T-cell (primary cell): Measurements from ENCODE around the gene LAS1L. TPM values are rescaled to one million over a fixed set of nuclear protein-coding genes. Genes with fewer than 3 reads are reported as not detected.
"Not testable (repeated sequence)": the region's sequence is repeated elsewhere in the genome, so short reads cannot be mapped to it uniquely, and the experiment has no call there.

Experiments
- ATAC-seq, 4 experiments: fragments of 200-7000 bp in 3 of 4; fragments of 150-1000 bp in 1 of 4; cut with Tn5 transposase; replicated peaks in 1 of 4; 1 replicate in 3 of 4; 2 replicates in 1 of 4; pipeline ENCODE4 v1.10.0; 2021; ENCODE audit warnings: moderate library complexity in 3 of 4, mild to moderate bottlenecking in 2 of 4, moderate number of reproducible peaks in 1 of 4
- CTCF ChIA-PET, 2 donors: fragments of 300-600 bp; sonication (Branson Sonifier 250); formaldehyde crosslinking; loops; one replicate each; lab custom pipeline; 2022; ENCODE audit warnings: antibody characterized with exemption in 2 of 2; lab: Charles Lee
- POLR2A ChIA-PET, 2 donors: fragments of 300-600 bp; sonication (Branson Sonifier 250); formaldehyde crosslinking; loops; one replicate each; lab custom pipeline; 2022; ENCODE audit warnings: antibody characterized with exemption in 2 of 2; lab: Charles Lee
- DNase-seq, 35 experiments: peaks; one replicate each; pipeline versions ENCODE4 v3.0.0 to v3.0.0-alpha.2; 2013 to 2023
- H3K27ac ChIP-seq: one replicate; pipeline ENCODE4 v1.5.1; 2013; ENCODE audit warnings: low read length
- H3K27me3 ChIP-seq, 2 experiments: replicated peaks in 1 of 2; 1 replicate in 1 of 2; 2 replicates in 1 of 2; pipeline versions ENCODE4 v1.6.1 to v1.7.0; 2013; ENCODE audit warnings: low read length in 1 of 2, mixed read lengths in 1 of 2; ENCODE audit not compliant: control insufficient read depth in 2 of 2, insufficient read depth in 2 of 2; ENCODE audit errors: extremely low read depth in 1 of 2
- H3K36me3 ChIP-seq, 2 donors: 1 replicate in 1 of 2; 2 replicates in 1 of 2; pipeline versions ENCODE4 v1.6.1 to v1.7.0; 2013; ENCODE audit warnings: low read length in 1 of 2; ENCODE audit not compliant: control insufficient read depth in 2 of 2, insufficient read depth in 1 of 2; ENCODE audit errors: extremely low read depth in 1 of 2
- H3K4me1 ChIP-seq, 2 experiments: 1 replicate in 1 of 2; 2 replicates in 1 of 2; pipeline versions ENCODE4 v1.6.1 to v1.7.0; 2013; ENCODE audit warnings: low read length in 2 of 2, mixed read lengths in 1 of 2; ENCODE audit not compliant: insufficient read depth in 2 of 2, control insufficient read depth in 1 of 2; ENCODE audit errors: extremely low read depth in 1 of 2
- H3K4me3 ChIP-seq, 2 donors: 1 replicate in 1 of 2; 2 replicates in 1 of 2; pipeline versions ENCODE4 v1.5.1 to v1.7.0; 2013; ENCODE audit warnings: mild to moderate bottlenecking in 2 of 2, low read length in 1 of 2, moderate library complexity in 1 of 2; ENCODE audit not compliant: control insufficient read depth in 1 of 2; ENCODE audit errors: extremely low read depth in 1 of 2
- H3K9me3 ChIP-seq: 2 replicates; pipeline ENCODE4 v1.7.0; 2013
- H3K27ac Mint-ChIP-seq, 2 donors: one replicate each; pipeline ENCODE4 v1.8.0; 2020 to 2021; ENCODE audit warnings: mild to moderate bottlenecking in 2 of 2, mixed read lengths in 2 of 2
- H3K27me3 Mint-ChIP-seq, 2 donors: one replicate each; pipeline ENCODE4 v1.8.0; 2021 to 2022; ENCODE audit warnings: mixed read lengths in 2 of 2
- H3K36me3 Mint-ChIP-seq: one replicate; pipeline ENCODE4 v1.8.0; 2021; ENCODE audit warnings: mixed read lengths
- H3K4me1 Mint-ChIP-seq, 3 donors: one replicate each; pipeline ENCODE4 v1.8.0; 2020 to 2022; ENCODE audit warnings: mixed read lengths in 3 of 3, mild to moderate bottlenecking in 1 of 3
- H3K4me3 Mint-ChIP-seq, 3 donors: one replicate each; pipeline ENCODE4 v1.8.0; 2020 to 2022; ENCODE audit warnings: mild to moderate bottlenecking in 3 of 3, mixed read lengths in 3 of 3, moderate library complexity in 3 of 3
- H3K9me3 Mint-ChIP-seq, 3 donors: one replicate each; pipeline ENCODE4 v1.8.0; 2020 to 2022; ENCODE audit warnings: mixed read lengths in 3 of 3
- WGBS: methylation state at CpG from one replicate; pipeline ENCODE4 v1.1.5; 2013; ENCODE audit warnings: missing lambda C conversion rate; ENCODE audit not compliant: insufficient coverage; 5-methylcytosine and 5-hydroxymethylcytosine counted together
- total RNA-seq, 35 experiments: library from RNA in 6 of 35; stranded (reverse) in 6 of 35; fragments of 120-200 nt in 1 of 35; gene quantifications; one replicate each; pipeline versions ENCODE4 v1.2.1 to v1.2.4 and lab custom pipeline; 2013 to 2026

The LAS1L gene
- total RNA-seq, 5 donors from 2014 or later (not counting 1 experiment from before 2014, with no cell fraction given), result 41.9 to 50.2 (median 43.9) TPM

DNA sequence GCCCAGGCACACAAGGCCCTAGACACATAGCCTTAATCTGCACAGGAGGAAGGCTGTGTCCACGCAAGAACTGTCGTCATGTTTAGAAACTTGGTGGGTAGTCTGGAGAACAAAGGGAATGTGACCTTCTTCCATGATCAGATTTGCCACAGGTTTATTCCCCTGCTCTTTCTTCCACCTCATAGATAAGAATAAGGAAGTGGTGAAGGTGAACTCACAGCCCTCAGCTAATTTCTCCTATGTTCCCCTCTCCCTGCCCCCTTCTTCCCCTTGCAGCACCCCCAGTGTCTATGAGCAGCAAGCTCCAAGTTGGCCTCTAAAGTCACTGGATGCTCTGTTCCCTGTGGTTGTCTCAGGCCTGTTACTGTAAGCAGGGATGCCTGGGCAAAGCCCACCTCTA is 39.8 kb upstream of the LAS1L start:
- no peaks in the 10 kb centered on the region for H3K4me1 ChIP-seq
- H3K27ac Mint-ChIP-seq, result no peak overlapping the region
- DNase-seq (no peak), ATAC-seq (no peak)
- H3K27ac ChIP-seq, result no peak overlapping the region
- H3K36me3 Mint-ChIP-seq, result no peaks in the 10 kb centered on the region
- ChIA-PET CTCF (interaction anchor here in 1 of 2 donors (0.6 kb wide), 1 partner anchor 689 kb away, joined by 3 read pairs; no protein-coding TSS in a partner anchor), POLR2A (no interaction called here)
- no peaks in the 10 kb centered on the region for H3K27me3 ChIP-seq
- H3K27me3 Mint-ChIP-seq, result peaks cover 0 to 11% of the 10 kb centered on the region in 2 donors
- H3K36me3 ChIP-seq, result no peaks in the 10 kb centered on the region
- H3K4me1 Mint-ChIP-seq, result no peaks in the 10 kb centered on the region
- H3K9me3 Mint-ChIP-seq, result no peaks in the 10 kb centered on the region
- no peak overlapping the region for H3K4me3 Mint-ChIP-seq
- no CpG with 5 or more reads among the region's 2 CpGs for WGBS
- no peak overlapping the region for H3K4me3 ChIP-seq
- no peaks in the 10 kb centered on the region for H3K9me3 ChIP-seq

DNA sequence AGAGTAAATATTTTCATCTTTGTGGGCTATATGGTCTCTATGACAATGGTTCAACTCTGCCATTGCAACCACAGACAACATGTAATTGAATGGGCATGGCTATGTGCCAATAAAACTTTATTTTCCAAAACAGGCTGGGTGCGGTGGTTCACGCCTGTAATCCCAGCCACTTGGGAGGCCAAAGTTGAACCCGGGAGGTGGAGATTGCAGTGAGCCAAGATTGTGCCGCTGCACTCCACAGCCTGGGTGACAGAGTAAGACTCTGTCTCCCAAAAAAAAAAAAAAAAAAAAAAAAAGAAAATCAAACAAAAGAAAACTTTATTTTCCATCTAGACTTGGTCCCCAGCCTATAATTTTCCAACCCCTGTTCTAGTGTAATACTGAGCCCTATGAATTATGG is 38.4 kb upstream of the LAS1L start:
- no CpG with 5 or more reads among the region's 4 CpGs for WGBS
- CTCF ChIA-PET, result no interaction called here
- POLR2A ChIA-PET, result no interaction called here

DNA sequence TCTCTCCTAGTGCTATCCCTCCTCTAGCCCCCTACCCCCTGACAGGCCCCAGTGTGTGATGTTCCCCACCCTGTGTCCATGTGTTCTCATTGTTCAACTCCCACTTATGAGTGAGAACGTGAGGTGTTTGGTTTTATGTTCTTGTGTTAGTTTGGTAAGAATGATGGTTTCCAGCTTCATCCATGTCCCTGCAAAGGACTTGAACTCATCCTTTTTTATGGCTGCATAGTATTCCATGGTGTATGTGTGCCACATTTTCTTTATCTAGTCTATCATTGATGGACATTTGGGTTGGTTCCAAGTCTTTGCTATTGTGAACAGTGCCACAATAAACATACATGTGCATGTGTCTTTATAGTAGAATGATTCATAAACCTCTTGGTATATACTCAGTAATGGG is 28.3 kb upstream of the LAS1L start:
- peaks cover 0 to 40% of the 10 kb centered on the region in 2 donors for H3K27me3 Mint-ChIP-seq
- H3K4me3 ChIP-seq, H3K27me3 ChIP-seq, H3K4me3 Mint-ChIP-seq, CTCF ChIA-PET, H3K36me3 ChIP-seq, H3K9me3 Mint-ChIP-seq, POLR2A ChIA-PET, H3K9me3 ChIP-seq, ATAC-seq, DNase-seq, H3K36me3 Mint-ChIP-seq, H3K27ac ChIP-seq, H3K27ac Mint-ChIP-seq, H3K4me1 Mint-ChIP-seq, H3K4me1 ChIP-seq: not testable (repeated sequence)
- no CpG with 5 or more reads among the region's 1 CpG for WGBS

More for the DNA sequence above, 38.4 kb upstream of the LAS1L start:
- no peak overlapping the region for H3K4me3 ChIP-seq
- H3K27ac Mint-ChIP-seq, result no peak overlapping the region
- H3K4me1 Mint-ChIP-seq, result no peaks in the 10 kb centered on the region
- no peaks in the 10 kb centered on the region for H3K4me1 ChIP-seq
- no peaks in the 10 kb centered on the region for H3K36me3 ChIP-seq
- peaks cover 0 to 3% of the 10 kb centered on the region in 2 experiments for H3K27me3 ChIP-seq
- no peaks in the 10 kb centered on the region for H3K36me3 Mint-ChIP-seq
- peaks cover 0 to 12% of the 10 kb centered on the region in 2 donors for H3K27me3 Mint-ChIP-seq
- H3K27ac ChIP-seq, result no peak overlapping the region
- H3K9me3 Mint-ChIP-seq, result no peaks in the 10 kb centered on the region
- no peaks in the 10 kb centered on the region for H3K9me3 ChIP-seq
- DNase-seq (no peak), ATAC-seq (no peak)
- H3K4me3 Mint-ChIP-seq, result no peak overlapping the region

DNA sequence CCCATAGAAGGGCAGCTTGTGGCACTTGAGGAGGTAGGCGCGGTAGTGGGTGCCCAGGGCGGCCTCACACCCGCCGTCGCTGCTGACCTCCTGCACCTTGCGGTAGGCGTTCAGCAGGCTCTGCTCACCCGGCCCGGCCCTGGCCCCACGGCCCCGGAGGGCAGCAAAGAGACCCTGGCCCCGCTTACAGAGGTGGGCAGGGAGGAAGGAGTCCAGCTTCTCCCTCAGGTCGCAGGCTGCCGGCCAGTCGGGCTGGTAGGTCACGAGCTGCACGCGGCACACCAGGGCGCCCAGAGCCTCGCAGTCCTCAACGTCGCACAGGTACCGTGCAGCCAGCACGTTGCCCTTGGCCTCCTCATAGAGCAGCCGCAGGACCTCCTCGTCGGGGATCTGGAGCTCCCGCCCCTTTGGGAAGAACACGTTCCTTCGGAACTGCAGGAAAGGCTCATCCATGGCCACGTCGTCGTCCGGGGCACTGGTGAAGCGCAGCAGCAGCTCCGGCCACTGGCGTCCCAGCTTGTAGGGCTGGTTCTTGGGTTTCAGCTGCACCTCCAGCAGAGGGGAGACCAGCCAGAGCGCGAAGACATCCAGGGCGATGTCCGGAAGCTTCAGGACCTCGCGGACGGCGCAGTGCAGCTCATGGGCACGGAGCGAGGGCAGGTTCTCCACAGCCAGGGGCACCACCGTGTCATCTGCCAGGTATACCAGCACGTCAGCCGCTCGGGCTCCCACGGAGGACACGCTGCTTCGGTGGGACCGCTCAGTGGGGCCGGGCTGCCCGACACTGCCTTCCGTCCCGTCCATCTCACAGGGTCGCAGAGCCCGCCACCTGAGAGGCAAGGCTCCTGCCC is 17.1 kb upstream of the LAS1L start:
- no peaks in the 10 kb centered on the region for H3K36me3 Mint-ChIP-seq
- Histone ChIP-seq H3K27ac (no peak overlapping the region), H3K4me1 (no peaks in the 10 kb centered on the region), H3K9me3 (no peaks in the 10 kb centered on the region), H3K27me3 (no peaks in the 10 kb centered on the region), H3K4me3 (no peak overlapping the region), H3K36me3 (no peaks in the 10 kb centered on the region)
- DNase-seq (no peak), ATAC-seq (no peak)
- H3K9me3 Mint-ChIP-seq, result no peaks in the 10 kb centered on the region
- H3K4me1 Mint-ChIP-seq, result no peaks in the 10 kb centered on the region
- 95% methylated on average over 42 of the region's 62 CpGs for WGBS
- no peak overlapping the region for H3K4me3 Mint-ChIP-seq
- H3K27ac Mint-ChIP-seq, result no peak overlapping the region
- H3K27me3 Mint-ChIP-seq, result peaks cover 2 to 7% of the 10 kb centered on the region in 2 donors
- ChIA-PET POLR2A (no interaction called here), CTCF (interaction anchor here in 1 of 2 donors (0.6 kb wide), 1 partner anchor 46 kb away, joined by 3 read pairs; no protein-coding TSS in a partner anchor)

DNA sequence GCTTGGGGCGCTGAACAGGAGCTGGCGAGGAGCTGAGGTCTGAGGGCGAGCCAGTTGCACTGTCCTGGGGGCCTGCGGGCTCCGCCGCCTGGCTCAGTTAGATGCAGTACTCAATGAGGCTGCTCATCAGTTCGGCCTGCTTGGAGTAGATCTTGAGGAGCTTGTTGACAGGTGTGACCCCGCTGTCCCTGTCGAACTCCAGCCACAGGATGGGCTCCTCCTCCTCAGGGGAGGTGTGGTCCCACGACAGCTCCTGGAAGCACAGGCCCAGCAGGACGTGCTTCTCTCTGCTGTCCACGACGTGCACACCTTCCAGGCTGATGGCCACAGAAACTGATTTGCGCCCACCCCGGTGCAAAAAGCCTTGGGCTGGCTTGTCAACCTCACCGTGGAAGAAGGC is 16.5 kb upstream of the LAS1L start:
- Mint-ChIP-seq H3K27ac (no peak overlapping the region), H3K27me3 (peaks cover 2 to 6% of the 10 kb centered on the region in 2 donors), H3K36me3 (no peaks in the 10 kb centered on the region), H3K4me3 (no peak overlapping the region), H3K9me3 (no peaks in the 10 kb centered on the region), H3K4me1 (no peaks in the 10 kb centered on the region)
- WGBS, result 85% methylated on average over 12 of the region's 16 CpGs
- H3K4me1 ChIP-seq, result no peaks in the 10 kb centered on the region
- ChIA-PET CTCF (no interaction called here), POLR2A (no interaction called here)
- no peaks in the 10 kb centered on the region for H3K27me3 ChIP-seq
- ATAC-seq (no peak), DNase-seq (no peak)
- H3K4me3 ChIP-seq, result no peak overlapping the region
- H3K27ac ChIP-seq, result no peak overlapping the region
- no peaks in the 10 kb centered on the region for H3K36me3 ChIP-seq
- H3K9me3 ChIP-seq, result no peaks in the 10 kb centered on the region

DNA sequence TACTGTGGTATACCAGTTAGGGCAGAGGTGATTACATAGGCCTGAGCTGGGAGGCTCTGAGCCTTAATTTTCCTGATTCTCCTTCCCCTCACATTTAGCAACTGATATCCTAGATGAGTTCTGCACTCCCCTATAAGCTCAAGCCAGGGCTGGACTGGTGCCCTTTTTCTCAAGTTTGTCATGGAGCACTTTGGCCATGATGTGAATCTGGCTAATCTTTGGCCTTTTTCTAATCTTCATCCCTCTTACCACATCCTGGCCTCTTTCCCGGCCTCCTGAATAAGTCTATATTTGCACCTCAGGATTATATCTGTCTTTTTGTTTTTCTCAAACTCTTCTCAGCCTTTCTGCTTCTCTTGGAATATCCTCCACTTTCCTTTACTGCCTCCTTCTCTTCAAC is 10.9 kb upstream of the LAS1L start:
- ChIA-PET POLR2A (no interaction called here), CTCF (no interaction called here)
- peaks cover 2 to 10% of the 10 kb centered on the region in 2 donors for H3K27me3 Mint-ChIP-seq
- H3K4me1 Mint-ChIP-seq, result no peaks in the 10 kb centered on the region
- no peak overlapping the region for H3K27ac Mint-ChIP-seq
- Histone ChIP-seq H3K27me3 (no peaks in the 10 kb centered on the region), H3K9me3 (no peaks in the 10 kb centered on the region), H3K4me1 (no peaks in the 10 kb centered on the region), H3K36me3 (no peaks in the 10 kb centered on the region), H3K4me3 (no peak overlapping the region), H3K27ac (no peak overlapping the region)
- DNase-seq, result no peak
- no peak for ATAC-seq
- WGBS, result no CpG with 5 or more reads among the region's 1 CpG
- H3K9me3 Mint-ChIP-seq, result no peaks in the 10 kb centered on the region
- no peaks in the 10 kb centered on the region for H3K36me3 Mint-ChIP-seq
- no peak overlapping the region for H3K4me3 Mint-ChIP-seq
